ENCODE measurements around the gene TCEA2.

- TF ChIP-seq CTCF (IDR thresholded peaks at IDR 0.05) (no peak), EZH2 (IDR thresholded peaks at IDR 0.05) (no peak), EZH2phosphoT487 (IDR thresholded peaks at IDR 0.05) (no peak)
Measured at GRCh38 chr20:64056639-64056888, 6.4 kb upstream of the TCEA2 start.

Measured in neural progenitor cell (in vitro differentiated cells).